ENCODE results near the gene SSPN.

- TF ChIP-seq POLR2AphosphoS5 (IDR thresholded peaks at IDR 0.05; ENCODE audit: low read depth, low read length) (no peak), TAF1 (IDR thresholded peaks at IDR 0.05; ENCODE audit: borderline replicate concordance, low read depth, low read length) (no peak), POLR2A (IDR thresholded peaks at IDR 0.05; ENCODE audit: low read depth, low read length) (no peak)
These were observed 9.6 kb upstream of the SSPN start for GRCh38 chr12:26185532-26186320.

Measured in GM12892 (cell line).